Umbilical cord (tissue), 2 donors: ENCODE results near the gene HSCB. TPM values are rescaled to one million over a fixed set of nuclear protein-coding genes. Genes with fewer than 3 reads are reported as not detected.
A peak's percentile ranks its signal among the peaks of the same experiment; 100 is the strongest.
"Not testable (repeated sequence)": the region's sequence is repeated elsewhere in the genome, so short reads cannot be mapped to it uniquely, and the experiment has no call there.

Experiments
- DNase-seq: peaks from one replicate; pipeline ENCODE4 v3.0.0-alpha.2; 2015; ENCODE audit warnings: low spot score
- total RNA-seq: library from RNA; depleted of rRNA; stranded (reverse); fragments of >200 nt; gene quantifications from one replicate; pipeline ENCODE4 v1.2.3, GENCODE V29; 2014; ENCODE audit warnings: low replicate concordance; ENCODE audit not compliant: insufficient read depth

Gene HSCB
- total RNA-seq, 1 donor from 2014 or later, result 10.8 TPM

- no peak for DNase-seq
Measured at GRCh38 chr22:28791124-28791523, 49.3 kb downstream of the HSCB start.

- DNase-seq, result no peak
Measured at GRCh38 chr22:28791841-28792490, 50.1 kb downstream of the HSCB start.

DNA sequence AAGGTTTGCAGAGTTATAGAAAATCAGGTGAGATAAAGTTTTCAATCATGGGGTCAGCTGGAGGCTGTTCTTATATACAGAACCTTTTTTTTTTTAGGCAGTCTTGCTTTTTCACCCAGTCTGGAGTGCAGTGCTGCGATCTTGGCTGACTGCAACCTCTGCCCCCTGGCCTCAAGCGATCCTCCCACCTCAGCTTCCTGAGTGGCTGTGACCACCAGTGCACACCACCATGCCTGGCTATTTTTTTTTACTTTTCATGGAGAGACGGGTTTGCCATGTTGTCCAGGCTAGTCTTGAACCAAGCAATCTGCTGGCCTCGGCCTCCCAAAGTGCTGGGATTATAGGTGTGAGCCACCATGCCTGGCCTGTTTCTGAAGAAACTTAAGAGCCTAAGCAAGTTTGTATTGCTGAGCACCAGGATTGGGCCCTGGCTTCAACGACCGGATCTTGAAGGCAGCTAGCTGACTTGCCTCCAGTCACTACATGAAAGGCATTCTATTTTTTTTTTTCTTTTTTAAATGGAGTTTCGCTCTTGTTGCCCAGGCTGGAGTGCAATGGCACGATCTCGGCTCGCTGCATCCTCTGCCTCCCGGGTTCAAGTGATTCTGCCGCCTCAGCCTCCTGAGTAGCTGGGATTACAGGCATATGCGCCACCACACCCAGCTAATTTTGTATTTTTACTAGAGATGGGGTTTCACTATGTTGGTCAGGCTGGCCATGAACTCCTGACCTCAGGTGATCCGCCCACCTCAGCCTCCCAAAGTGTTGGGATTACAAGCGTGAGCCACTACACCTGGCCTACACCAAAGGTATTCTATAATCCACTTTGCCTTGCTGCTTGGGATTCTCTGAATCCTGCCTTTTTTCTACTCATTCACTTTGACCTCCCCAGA, 50.9 kb downstream of the HSCB start:
- DNase-seq, result no peak

- DNase-seq, result no peak
Measured at GRCh38 chr22:28793976-28794584, 52.2 kb downstream of the HSCB start.

DNA sequence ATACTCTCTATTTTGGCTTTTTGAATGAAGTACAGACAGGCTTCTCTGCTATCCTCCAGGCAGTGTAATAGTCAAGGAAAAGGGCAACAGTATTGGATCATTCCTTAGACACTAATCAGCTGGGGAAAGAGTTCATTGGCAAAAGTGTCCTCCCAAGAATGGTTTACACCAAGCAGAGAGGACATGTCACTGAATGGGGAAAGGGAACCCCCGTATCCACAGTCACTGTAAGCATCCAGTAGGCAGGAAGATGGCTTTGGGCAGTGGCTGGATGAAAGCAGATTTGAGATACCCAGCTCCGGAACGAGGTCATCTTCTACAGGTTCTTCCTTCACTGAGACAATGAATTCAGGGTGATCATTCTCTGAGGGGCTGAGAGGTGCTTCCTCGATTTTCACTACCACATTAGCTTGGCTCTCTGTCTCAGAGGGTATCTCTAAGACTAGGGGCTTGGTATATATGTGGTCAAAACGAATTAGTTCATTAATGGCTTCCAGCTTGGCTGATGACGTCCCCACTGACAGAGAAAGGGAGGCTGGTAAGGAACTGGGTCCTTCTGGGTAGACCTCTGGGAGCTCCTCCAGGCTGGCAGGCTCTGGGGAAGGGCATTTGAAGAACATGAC, 53.3 kb downstream of the HSCB start:
- DNase-seq, result no peak

DNA sequence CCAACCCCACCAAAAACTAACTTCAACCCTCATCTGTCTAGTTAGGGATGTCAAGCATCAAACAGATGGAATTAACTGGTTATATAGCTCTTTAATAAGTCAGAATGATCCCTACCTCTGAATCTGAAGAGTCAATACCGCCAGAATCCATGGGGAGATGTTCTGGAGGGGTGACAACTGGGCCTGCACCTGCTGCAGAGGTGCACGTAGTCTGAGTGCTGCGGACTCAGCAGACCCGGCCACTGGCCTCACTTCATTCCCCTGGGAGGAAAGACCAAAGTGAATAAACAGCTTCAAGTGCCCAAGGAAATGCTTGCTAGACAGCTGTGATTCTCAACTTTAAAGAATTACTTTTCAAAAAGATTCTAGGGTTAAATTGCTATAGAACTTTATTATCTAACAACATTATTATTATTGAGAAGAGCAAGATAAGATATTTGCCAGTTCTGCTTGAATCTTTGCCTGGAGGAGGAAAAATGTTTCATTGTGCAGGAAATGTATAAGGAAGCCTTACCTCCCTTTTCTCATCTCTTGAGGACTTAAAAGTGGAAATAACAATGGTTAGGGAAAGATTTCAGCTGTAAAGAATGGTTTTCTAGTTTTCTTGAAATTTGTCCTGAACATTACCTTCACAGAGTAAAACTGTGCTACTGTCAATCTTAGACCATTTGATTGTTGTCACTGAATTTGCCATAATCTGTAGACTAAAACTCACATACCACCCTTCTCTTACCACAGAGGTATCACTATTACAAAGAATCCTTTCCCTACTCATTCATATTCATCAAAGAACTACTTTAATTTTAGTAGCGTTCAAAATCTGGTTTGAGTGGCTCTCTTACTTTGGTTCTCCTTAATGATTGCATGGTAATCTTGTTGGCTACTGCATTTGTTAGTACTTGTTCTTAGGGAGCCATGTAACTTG, 54.4 kb downstream of the HSCB start:
- DNase-seq, result no peak

DNA sequence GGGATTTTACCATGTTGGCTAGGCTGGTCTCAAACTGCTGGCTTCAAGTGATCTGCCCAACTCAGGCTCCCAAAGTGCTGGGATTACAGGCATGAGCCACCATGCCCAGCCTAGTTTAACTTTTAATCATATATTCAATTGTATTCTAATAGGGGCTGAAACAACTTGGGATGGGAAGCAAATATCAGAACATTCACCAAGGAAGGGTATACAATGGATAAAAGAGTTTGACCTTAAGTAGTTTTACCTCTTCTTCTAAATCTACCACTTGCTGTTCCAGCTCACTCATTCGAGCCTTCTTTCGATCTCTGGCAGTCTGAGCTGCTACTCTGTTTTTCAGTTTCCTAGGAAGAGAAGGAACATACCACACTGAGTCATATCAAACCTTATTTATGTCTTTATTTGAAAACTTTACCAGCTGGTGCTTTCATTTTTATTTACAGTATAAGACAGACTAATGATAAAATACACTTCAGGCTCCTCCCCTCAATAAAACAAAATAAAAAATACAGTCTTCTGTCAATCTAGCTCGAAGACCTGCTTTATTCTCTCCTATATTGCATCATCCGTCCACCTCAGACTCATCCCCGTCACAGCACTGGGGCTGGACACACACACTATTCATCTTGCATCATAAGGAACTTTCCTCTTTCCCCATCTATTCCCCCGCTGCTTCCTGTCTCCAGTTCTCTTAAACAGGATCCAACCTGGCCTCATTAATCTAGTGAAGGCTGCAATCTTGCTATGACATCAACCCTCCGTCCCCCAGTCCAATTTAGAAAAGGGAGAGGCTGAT, 57.2 kb downstream of the HSCB start:
- peak; percentile 74 for DNase-seq

- peak; percentile 69 for DNase-seq
Measured at GRCh38 chr22:28799606-28800307, 57.9 kb downstream of the HSCB start.

GRCh38 chr22:28800308-28801041, 58.6 kb downstream of the HSCB start, which contains the start of gene XBP1:
Gene XBP1, minus strand, starts transcription at chr22:28800569.
- peak; percentile 97 for DNase-seq

GRCh38 chr22:28801845-28802594, 60.2 kb downstream of the HSCB start:
- no peak for DNase-seq

DNA sequence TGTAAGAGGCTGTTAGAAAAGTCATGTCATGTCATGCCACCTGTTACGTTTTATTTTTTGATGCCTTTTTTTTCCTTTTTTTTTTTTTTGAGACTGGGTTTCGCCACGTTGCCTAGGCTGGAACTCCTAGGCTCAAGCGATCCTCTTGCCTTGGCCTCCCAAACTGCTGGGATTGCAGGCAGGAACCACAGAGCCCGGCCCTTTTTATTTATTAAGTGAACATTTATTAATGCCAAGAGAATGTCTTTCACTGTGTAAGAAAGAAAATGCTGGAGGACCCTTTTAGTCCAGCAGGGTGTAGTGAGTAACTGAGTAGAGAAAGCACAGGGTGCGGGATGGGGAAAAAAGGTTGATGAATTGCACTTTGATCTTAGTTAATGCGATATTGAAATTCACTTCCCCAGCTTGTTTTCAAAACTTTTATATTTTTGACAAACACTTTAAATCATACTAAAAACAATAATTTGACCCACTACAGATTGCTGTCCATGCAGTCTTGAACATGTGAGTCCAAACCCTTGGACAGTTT, 60.8 kb downstream of the HSCB start:
- no peak for DNase-seq

- not testable (repeated sequence) for DNase-seq
Measured at GRCh38 chr22:28805426-28805825, 63.6 kb downstream of the HSCB start.

Other genes starting within 250 kb of the HSCB start
- 88.8 TPM for gene TTC28, start 62.2 kb upstream of the HSCB start, total RNA-seq
- 92.2 TPM for gene CHEK2, start 219 bp upstream of the HSCB start, total RNA-seq
- gene CCDC117, start 30.7 kb downstream of the HSCB start, total RNA-seq, result 33.2 TPM
- gene XBP1, start 58.5 kb downstream of the HSCB start, total RNA-seq, result 264 TPM
- 7.7 TPM for gene ZNRF3, start 141.5 kb downstream of the HSCB start, total RNA-seq